IPS DF 19.7 (cell line): ENCODE measurements around the gene CTF1.

ENCODE experiments used
- DNase-seq: peaks from one replicate; pipeline ENCODE4 v3.0.0-alpha.2; 2013; ENCODE audit warnings: low read depth, low spot score

CTF1 gene

GRCh38 chr16:30907064-30907463 is 10.7 kb downstream of the CTF1 start:
- no peak for DNase-seq

- no peak for DNase-seq
Observed at GRCh38 chr16:30910427-30911029, 14.1 kb downstream of the CTF1 start.

GRCh38 chr16:30912794-30913412 is 16.5 kb downstream of the CTF1 start:
- no peak for DNase-seq

GRCh38 chr16:30914830-30915229 is 18.4 kb downstream of the CTF1 start:
- no peak for DNase-seq

- DNase-seq: no peak
Observed at GRCh38 chr16:30918614-30919013, 22.2 kb downstream of the CTF1 start.

GRCh38 chr16:30920891-30921290 is 24.5 kb downstream of the CTF1 start:
- no peak for DNase-seq

- DNase-seq: no peak
Observed at GRCh38 chr16:30921459-30921747, 25.0 kb downstream of the CTF1 start.

GRCh38 chr16:30921748-30922419 is 25.5 kb downstream of the CTF1 start:
- DNase-seq: no peak

- DNase-seq: peak; percentile 94
Observed at GRCh38 chr16:30922420-30922959, 26.1 kb downstream of the CTF1 start.

GRCh38 chr16:30922960-30923535 is 26.6 kb downstream of the CTF1 start:
- peak; percentile 99 for DNase-seq

- DNase-seq: no peak
Observed at GRCh38 chr16:30923554-30924075, 27.2 kb downstream of the CTF1 start, which contains the start of gene FBXL19. TSS of gene FBXL19 (plus strand) at chr16:30923572. CDS start at chr16:30925755, 2,183 bp downstream.

- no peak for DNase-seq
Observed at GRCh38 chr16:30924076-30924912, 27.9 kb downstream of the CTF1 start.

- DNase-seq: no peak
Observed at GRCh38 chr16:30924913-30925631, 28.7 kb downstream of the CTF1 start.

- DNase-seq: no peak
Observed at GRCh38 chr16:30925632-30925987, 29.2 kb downstream of the CTF1 start.

GRCh38 chr16:30925995-30926811 is 29.8 kb downstream of the CTF1 start:
- no peak for DNase-seq

- no peak for DNase-seq
Observed at GRCh38 chr16:30926937-30927788, 30.7 kb downstream of the CTF1 start.

- DNase-seq: no peak
Observed at GRCh38 chr16:30927789-30928378, 31.5 kb downstream of the CTF1 start.

GRCh38 chr16:30928390-30928789 is 32.0 kb downstream of the CTF1 start:
- no peak for DNase-seq

- DNase-seq: no peak
Observed at GRCh38 chr16:30929167-30929566, 32.8 kb downstream of the CTF1 start.
